Measurements from ENCODE around the gene RERE.

The RERE gene

DNA sequence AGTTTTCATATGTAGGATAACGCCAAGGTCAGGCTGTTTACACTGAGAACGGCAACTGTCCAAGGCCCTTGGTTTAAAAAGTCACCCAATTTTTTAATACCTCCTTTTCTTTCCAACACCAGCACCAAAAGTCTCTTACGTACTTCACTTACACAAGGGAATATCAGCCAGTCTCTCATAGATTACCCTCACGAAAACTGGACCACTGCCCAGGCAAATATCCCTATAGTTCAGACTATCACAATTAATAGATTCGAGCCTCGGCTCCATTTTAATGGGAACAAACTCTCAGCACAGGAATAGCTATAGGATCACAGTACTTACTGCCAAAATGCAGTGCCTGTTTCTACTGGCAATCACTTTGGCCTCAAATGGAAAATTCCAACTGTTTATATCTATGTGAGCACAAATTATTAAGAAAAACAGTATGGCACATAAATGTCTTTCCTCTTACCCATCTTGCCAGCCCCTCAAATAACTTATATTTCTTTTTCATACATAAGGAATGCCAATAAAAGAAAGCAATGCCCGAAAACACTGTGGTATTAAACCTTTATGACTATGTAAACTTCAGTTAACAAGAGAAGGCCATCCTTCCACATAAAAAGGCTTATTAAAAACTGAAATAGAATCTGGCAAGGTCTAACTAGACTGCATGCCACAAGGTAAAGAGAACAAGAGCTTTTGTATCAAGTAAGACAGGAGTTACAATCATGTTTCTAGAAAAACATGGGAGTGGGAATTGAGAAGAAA, 401.7 kb downstream of the RERE start:
- DNase-seq, result no peak

DNA sequence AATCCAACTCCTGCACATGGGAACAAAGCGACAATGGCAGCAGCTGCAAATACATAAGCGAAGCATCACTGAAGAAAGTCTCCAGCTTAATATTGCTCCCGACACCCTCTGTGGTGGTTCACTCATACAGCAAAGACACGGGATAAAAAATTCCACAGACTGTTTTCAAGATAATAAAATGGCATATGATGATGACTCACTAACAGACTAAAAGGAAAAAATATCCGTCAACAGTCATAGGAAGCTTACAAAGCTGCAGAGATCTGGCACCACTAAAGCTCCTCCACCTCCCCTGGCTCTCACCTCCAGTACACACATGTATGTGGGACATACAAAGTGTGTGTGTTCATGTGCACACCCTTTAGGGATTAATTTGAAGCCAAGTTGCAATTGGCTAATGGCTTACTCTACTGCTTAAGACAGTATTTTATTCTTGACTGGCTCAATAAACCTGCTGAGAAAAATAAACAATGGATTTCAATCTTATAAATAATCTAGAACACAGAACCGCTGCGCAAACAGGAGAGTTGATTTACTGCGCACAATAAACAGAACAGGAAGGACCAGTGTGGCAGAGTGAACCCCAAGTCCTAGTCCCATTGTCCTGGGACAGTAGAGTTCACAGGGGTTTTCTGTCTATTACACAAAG, 405.1 kb downstream of the RERE start:
- no peak for DNase-seq

DNA sequence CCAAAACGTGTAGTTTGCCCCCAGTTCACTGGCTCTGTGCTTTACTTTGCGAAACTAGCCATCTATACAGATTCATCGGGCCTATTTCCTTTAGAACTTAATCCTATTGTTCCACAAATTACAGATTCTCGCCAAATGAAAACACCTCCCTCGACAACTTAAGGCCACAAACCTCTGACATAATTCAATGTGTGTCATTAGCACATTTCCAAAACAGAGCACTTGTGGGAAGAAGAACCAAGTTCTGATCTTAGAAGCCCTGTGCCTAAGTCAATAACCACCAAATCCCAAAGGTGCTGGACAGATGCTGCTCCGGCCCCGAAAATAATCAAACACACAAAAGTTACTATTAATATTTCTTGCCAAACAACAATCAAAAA, 405.6 kb downstream of the RERE start:
- no peak for DNase-seq

DNA sequence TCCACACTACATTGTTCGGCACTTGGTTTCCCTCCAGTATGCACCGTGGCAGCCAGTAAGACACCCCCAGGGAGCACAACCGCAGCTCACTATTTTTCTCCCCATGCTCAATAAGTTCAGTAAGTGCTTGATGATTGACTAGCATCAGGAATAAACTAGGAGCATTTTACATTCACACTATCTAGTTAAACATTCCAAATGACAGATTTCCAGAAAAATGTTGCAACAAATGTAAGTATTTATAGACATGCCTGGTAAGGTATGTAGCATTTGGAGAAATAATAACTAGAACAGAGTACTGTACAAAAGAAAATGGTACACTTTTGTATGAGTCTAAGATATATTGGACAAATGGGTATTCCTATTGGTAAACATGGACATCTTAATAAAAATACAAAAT, 406.6 kb downstream of the RERE start:
- no peak for DNase-seq

GRCh38 chr1:8409606-8410005, 407.8 kb downstream of the RERE start:
- no peak for DNase-seq

DNA sequence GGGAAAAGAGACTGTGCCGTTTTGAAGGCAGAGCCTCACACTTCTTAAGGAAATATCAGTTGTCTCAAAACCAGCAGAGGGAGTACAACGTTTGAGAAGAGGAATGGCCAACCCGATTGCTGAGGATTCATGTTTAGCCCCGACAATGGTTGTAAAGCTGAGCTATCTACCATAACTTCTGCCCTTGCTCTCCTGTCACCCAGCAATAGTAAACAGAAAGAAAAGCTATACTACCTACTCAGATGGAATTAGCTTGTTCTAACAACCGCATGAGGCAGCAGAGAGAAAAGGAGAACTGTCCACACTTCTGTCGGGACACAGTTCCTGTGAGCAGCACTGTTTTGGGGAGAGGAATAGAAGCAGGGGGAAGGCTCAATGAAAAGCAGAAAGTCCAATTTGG, 408.3 kb downstream of the RERE start:
- DNase-seq, result no peak

DNA sequence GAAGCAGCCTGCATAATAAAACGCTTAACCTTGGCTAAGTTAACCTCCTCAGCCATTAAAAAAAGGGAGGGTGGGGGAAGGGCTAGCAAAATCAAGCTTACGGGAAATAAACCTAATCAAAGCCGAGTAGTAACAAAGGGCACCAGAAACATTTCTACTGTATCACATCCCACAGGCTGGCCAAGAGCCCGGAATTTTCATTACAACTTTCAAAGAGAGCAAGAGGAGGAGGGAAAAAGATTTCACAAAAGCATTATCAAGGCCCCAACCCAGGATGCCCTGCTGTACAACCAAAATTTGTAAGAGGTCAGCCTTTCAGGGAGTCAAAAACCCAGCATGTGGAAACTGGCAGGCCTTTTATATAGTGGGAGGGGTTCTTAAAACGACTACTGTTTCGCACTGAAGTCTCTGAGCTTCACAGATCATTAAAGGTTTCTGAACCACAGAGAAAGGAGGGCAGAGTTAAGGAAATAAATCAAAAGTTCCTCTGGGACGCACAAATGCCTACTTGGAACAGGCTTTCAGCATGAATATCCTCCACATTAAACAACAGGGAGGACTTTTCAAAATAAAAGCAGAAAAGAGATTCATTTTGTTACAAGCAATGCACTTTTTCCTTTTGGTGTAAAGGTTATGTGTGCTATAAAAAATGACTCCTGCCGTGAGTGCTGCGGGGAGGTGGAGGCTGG, 409.1 kb downstream of the RERE start:
- no peak for DNase-seq

DNA sequence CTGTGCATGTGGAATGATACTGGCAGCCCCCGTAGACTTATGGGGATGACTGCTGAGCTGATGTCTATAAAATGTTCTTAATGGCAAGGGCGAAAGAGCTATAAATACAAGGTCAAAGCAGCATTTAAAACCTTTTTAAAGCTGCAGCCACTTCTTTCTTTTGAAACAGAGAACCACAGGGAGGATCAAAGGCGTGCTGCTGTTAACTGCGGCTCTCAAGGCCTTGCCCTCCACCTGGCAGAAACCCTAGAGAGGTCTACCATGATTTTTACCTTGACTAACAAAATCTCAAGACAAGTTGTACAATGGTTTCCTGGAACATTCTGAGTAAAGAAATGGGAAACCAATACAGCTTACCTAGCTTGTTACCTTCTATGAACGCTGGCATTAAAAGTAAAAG, 409.8 kb downstream of the RERE start:
- no peak for DNase-seq

GRCh38 chr1:8406960-8407359, 410.5 kb downstream of the RERE start:
- DNase-seq, result no peak

GRCh38 chr1:8406011-8406410, 411.4 kb downstream of the RERE start:
- no peak for DNase-seq

- no peak for DNase-seq
These were observed 412.7 kb downstream of the RERE start for GRCh38 chr1:8404460-8405370.

DNA sequence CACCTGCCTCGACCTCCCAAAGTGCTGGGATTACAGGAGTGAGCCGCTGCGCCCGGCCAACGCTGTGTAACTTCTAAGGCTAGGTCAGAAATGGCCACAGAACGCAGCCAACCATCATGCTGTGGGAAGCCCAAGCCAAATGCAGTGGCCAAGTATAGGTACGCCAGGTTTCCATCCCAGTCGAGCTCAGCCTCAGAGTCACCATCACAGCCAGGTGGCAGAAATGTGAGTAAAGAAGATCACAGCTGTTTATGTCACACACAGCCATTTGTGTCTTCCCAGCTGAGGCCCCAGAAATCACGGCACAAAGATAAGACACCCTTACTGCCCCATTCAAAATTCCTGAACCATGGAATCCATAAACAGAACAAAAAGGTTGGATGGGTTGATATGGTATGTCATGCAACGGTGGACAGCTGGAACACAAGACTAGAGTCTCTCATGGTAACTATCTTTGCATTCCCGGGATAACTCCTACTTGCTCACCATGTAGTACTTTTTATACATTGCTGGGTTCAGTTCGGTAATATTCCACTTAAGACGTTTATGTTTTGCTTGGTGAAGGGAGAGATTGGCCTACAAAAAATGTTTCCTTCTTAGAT, 415.2 kb downstream of the RERE start:
- no peak for DNase-seq

GRCh38 chr1:8398677-8399076, 418.8 kb downstream of the RERE start:
- DNase-seq, result no peak

DNA sequence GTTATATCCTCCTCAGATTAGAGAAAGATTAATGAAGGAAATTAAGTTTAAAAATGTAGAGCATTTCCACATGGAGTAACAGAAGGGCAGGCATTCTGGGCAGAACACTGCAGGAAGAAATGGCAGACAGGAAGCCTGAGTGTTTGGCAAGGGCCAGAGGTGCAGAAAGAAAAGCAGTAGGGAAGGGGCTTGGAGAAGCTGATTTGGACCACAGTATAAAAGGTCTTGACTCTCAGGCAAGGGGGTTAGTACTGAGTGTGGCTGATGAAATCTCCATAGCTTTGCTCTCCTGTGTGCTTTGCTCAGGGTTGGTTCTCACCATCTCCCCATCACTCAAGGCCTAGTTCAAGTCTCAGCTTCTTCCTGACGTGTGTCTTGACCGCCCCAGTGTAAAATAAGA, 419.4 kb downstream of the RERE start:
- no peak for DNase-seq

- DNase-seq, result no peak
These were observed 419.9 kb downstream of the RERE start for GRCh38 chr1:8397511-8397910.

DNA sequence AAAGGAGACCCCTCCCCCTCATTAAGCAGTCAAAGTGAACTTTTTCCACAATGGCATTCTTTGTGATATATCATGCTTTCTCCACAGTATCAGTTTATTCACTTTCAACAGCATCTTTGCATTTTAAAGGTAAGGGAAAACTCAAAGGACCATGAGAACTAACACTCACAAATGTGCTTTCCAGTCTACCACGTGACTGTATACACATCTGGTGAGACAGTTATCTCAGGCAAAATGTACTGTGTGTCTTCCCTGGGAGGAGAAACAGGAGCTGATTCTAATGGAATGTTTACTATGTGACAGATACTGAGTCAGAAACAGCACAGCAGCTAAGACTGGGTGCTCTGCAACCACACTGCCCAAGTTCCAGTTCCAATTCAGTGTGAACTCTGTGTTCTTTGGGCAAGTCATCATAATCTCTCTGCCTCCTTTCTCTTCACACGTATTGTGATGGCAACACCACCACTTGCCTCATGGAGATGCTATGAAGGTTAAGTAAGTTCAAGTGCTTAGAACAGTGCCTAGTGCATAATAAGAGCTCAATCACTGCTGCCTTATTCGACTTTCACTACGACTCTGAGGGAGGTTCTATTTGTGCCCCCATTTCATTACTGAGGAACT, 420.5 kb downstream of the RERE start:
- no peak for DNase-seq

- DNase-seq, result no peak
These were observed 421.2 kb downstream of the RERE start for GRCh38 chr1:8396083-8396785.

DNA sequence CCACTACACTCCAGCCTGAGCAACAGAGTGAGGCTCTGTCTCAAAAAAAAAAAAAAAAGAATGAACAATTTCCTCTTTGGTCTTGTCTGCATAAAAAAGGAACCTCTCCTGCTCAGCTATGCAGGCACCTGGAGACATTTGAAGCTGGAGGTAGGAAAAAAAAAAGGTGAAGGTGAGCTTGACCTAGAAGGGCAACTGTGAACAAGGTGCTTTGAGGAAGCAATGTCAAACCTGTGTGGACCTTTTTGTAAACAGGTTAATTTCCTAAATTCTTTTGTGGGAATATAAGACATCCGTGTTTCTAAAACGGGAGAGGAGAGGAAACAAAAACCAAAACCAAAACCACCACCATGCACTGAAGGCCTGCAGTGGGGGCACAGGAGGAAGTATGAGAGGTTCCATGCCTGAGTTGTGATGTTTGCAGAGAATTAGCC, 422.0 kb downstream of the RERE start:
- no peak for DNase-seq

GRCh38 chr1:8394456-8395321, 422.8 kb downstream of the RERE start:
- no peak for DNase-seq

- DNase-seq, result no peak
These were observed 424.9 kb downstream of the RERE start for GRCh38 chr1:8392522-8392921.

- DNase-seq, result no peak
These were observed 426.7 kb downstream of the RERE start for GRCh38 chr1:8390707-8391106.

Measured in NCI-H1694 treated with DMSO at 0.1 percent for 48 hours (cell line).